HG03378 (cell line): ENCODE measurements around the gene AAMP.

ENCODE experiments used
- ATAC-seq: cut with Tn5 transposase; IDR thresholded peaks from one replicate; pipeline ENCODE4 v1.9.1; 2021; ENCODE audit warnings: mild to moderate bottlenecking, moderate library complexity; ENCODE audit not compliant: unreplicated experiment

AAMP gene

DNA sequence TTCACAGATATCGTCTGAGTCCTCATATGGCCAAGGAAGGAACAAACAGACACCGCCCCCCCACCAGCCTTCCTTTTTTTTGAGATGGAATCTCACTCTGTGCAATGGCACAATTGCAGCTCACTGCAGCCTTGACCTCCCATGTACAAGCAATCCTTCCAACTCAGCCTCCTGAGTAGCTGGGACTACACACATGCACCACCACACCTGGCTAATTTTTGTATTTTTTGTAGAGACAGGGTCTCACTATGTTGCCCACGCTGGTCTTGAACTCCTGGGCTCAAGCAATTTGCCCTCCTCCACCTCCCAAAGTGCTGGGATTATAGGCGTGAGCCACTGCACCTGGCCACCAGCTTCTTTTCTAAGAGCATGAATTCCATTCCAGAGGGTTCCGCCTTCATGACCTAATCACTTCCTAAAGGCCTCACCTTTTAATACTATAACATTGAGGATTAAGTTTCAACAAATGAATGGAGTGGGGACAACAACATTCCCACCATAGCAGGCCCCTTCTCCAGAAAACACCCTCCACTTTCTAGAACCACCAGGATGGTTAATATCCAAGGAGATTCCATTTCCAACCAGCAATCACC is 24.6 kb upstream of the AAMP start:
- no peak for ATAC-seq

GRCh38 chr2:218293715-218294429 is 23.9 kb upstream of the AAMP start:
- no peak for ATAC-seq

DNA sequence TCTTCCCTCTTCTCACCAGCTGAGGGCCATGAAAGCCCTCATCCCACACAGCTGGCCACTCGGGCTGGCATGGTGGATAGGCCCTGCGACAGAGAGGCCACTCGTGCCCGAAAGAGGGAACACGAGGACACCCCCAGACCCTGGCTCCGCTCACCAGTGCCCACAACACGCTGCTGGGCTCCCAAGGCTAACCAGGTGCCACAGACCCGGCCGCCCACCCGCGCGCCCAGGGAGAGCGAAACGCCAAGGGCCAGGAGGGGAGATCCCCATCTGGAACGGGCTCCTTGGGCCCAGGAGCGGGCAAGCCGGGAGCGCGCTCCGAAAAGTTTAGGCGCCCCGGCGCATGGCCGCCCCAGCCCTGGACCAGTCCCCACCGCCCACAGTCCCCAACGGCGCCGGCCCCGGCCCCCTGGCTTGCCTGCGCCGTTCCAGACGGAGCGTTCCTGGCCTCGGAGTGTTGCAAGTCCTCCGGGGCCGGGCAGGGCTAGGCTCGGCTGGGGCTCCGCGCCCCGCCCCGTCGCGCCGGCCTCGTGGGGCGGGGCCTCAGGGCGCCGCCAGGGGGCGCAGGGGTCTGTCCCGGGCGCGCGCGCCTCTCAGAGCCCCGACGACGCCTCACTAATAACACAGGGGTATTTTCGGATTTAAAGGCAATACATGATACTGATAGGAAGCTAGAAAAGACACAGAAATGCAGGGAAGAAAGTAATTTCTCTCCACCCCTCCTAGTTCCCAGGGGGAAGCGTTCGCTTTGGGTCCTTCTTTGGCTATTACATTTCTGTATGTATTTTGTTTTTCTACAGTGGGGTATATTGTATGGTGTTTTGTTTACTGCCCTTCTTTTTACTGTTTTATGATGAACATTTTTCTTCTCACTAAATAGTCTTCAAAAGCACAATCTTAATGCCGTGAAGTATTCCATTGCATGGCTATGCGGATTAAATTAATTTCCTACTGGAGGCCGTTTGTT is 22.4 kb upstream of the AAMP start, which contains the start of gene TMBIM1:
TSS of gene TMBIM1 (minus strand) at position 456 of the 967 bp plus-strand sequence. CDS start 10,362 bp downstream, outside the sequence.
- peak; percentile 40 for ATAC-seq

DNA sequence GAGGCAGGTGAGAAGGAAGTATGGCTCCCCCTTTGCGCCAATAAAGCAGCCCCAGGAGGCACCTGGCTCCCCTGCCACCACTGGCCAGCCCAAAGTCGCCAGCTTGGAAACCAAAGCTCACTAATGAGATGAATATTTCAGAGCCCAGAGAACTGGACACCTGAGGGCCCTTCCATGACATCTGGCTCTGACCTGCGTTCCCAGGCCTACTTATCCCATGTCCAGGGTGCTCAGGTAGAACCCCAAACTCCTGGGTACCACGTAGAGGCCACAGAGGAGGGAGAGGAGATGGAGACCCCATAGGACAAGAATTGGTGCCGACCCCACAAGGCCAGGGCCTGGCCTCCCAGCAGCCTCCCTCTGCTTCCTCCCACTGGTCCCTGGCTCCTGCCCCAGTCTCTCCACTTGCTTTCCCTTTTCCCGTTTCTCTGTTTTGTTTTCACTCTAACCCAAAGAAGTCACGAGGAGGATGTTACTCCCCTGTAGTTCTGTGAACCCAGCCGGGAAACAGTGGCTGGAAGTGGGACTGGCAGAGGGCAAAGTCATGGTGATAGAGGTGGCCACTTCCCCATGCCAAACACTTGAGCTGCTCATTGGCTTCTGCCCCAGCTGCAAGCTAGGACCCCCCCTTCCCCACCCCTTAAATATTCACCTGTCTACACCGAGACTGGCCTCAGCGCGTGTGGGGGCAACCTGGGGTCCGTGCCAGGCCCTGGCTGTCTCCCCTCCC is 21.5 kb upstream of the AAMP start:
- ATAC-seq, result no peak

DNA sequence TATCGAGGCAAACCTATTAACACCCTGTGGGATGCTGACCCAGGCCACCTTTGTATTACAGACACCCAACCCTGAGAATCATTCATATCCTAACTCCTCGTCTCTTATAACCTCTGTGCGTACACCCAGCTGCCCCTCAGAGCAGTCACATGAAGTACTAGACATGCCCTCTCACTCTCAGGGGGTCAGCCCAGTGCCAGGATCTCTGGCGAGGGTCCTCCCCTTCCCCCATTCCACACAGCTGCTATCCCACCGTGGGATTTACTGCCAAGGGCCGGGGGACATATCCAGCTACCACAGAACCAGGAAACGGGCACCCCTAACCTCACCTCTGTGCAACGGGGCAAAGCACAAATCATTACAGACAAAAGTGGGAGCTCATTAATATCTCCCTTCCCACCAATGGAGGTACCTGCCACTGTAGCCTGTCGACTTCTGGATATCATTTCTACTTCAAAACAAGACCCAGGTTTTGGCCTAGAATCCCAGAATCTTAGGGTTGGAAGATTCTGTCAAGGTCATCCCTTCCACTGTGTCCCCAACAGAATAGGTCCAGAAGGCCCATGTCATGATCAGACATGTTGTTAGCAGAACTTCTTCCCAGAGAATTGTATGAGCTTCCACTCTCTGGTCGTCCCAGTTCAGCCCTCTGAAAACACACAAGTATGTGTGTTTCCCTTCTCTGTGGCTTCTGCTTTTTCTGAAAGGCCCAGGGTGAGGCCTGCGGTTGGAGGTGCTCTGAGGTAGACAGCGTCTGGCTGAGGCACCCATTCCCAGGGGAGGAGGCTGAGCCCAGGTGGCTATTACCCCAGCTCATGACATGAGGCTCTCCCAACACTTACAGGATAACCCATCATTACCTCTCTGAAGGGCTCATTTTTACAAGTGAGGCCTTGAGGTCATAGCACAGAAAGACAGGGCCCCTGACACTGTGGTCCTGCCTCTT is 20.7 kb upstream of the AAMP start:
- ATAC-seq, result peak; percentile 48

DNA sequence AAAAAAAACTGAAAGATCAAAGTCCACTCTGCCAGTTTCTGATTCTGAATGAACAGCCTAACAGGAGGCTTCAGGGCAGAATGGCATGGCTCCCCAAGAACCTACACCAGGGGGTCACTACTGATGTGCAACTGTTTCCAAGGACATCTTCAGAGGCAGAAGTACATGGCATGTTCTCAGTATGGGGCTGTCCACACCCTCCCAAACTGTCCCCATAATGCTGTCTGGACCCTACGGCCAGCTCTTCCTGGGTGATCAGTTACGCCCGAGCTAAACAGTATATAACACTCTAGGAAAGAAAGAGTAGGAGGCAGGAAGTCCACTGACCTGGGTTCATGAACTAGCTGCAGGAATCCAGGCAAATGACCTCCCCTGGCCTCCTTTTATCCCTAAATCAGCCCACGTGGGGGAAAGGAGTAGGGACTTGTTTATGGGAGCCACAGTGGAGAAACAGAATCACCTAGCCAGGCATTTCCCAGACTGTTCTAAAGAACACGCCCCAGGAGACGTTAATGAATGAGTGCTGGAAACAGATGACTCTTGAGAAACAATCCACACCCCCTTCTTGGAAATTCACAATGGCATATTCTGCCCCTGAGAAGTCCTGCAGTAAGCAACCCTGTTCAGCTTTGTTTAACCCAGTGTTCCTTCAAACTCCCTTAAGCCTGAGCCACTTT is 19.8 kb upstream of the AAMP start:
- ATAC-seq, result no peak

- peak; percentile 57 for ATAC-seq
Observed at GRCh38 chr2:218286570-218287459, 16.9 kb upstream of the AAMP start.

DNA sequence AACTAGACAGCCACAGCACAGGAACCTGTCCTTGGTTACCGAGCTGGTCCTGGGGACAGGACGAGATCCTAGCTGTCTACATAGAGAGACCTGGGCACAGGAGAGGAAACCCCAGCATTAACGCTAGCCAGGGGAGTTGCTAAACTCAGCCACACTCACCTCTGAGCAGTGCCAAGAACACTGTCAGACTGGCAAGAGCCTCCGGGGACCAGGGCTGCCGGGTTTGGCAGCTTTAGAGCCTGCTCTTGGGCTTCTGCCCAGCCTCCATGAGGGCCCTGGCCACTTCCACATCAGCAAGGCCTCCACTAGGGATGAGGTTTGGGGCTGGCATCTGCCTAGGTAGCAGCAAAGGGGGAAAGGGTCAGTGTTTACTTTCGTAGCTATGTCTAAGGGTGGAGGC is 15.7 kb upstream of the AAMP start:
- no peak for ATAC-seq

DNA sequence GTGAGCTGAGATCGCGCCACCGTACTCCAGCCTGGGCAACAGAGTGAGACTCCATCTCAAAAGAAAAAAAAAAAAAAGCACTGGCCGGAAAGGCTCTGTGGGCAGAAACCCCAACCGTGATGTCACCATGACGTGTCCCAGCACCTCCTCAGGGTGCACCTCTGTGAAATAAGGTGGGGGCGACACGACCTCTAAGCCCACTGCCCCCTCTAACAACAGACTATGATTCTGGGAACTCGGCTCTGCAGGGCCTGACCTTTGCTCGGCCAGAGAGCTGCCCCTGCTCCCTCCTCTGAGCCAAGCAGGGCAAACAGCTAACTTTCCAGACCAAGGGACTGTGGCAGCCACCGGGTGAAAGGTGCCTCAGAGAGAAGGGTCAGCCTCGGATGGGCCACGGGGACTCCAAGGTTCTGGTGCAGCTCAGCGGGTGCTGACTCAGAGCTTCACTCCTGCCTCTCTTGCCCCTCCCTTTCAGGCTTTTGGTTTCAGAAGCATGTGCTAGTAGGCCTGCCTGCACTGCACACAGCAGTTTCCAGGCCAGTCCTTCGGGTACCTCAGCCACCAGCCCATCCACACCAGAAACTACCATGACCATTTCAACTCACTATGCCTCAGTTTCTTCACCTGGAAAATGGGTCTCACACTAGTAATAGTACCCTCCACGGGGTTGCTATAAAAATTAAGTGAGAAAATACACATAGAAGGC is 14.3 kb upstream of the AAMP start:
- peak; percentile 32 for ATAC-seq

DNA sequence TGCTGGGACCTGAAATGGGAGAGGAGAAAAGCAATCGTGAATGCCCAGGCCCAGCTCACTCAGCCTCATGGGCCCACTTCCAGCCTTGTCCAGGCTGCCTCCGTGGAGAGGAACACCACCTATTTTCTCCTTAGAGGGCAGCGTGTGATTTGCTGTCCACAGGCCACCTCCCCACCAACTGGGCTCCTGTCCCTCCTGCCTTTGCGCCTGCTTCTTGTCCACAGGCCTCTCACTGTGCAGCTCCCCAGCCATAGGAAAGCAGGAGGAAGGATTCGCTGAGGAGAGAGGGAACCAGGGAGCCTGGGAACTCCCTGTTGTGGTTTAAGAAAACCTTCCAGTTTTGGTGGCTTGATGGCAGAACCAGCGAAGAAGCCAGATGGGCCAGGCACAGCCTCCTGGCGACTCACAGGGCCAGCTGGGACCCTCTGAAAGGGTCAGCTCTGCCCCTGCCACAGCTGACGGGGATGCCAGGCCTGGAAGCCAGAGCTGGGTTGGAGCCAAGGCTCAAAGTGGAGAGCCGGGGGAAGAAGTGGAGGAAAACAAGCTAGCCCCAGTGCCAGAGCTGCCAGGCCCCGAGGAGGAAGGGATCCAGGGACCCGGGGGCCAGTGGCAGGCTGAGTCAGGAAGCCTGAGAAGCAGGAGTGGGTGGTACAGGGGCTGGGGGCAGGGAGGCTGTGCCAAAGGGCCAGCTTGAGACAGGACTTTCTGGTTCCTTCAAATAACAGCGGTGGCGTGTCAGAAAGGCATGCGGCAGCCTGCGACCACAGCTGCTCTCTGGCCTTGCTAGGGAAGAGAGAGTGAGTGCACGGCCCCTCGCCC is 12.4 kb upstream of the AAMP start:
- no peak for ATAC-seq

GRCh38 chr2:218281449-218281848 is 11.5 kb upstream of the AAMP start:
- no peak for ATAC-seq

- ATAC-seq, result no peak
Observed at GRCh38 chr2:218280260-218280870, 10.4 kb upstream of the AAMP start.

- no peak for ATAC-seq
Observed at GRCh38 chr2:218278531-218279360, 8.8 kb upstream of the AAMP start.

GRCh38 chr2:218277921-218278320 is 8.0 kb upstream of the AAMP start:
- ATAC-seq, result no peak

DNA sequence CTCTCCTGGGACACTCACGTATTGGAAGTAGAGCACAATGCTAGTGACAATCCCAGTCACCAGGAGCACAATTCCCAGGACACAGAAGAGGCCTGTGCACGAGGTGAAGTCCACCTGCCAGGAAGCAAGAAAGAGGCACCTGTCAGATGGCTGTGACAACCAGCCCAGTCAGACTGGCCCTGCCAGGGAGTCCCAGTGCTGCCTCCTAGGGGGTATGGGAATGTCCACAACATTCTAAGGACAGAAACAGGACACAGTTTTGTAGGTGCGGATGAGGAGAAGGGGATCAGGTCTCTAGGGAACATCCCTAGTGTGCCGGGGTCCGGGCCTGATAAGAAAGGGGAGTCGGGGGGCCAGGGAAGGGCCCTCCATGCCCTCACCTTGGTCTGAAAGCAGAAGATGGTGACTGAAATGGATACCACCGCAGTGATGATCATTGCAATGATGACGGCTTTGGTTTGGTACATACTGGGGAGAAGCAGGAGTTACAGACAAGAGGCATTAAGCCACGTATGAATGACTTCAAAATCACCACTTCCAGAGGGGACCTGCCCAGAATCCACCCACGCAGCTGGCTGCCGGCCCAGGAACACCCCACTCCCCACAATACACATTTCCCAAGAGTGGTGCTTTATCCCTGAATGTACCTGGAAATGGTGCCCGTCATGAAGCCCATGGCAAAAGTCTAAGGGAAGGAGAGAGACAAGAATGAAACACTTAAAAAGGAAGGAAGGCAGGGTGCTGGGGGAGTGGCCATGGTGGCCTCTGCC is 7.2 kb upstream of the AAMP start:
- no peak for ATAC-seq
